Endodermal cell (in vitro differentiated cells): ENCODE results near the gene LEAP2. TPM values are rescaled to one million over a fixed set of nuclear protein-coding genes. Genes with fewer than 3 reads are reported as not detected.
A peak's percentile ranks its signal among the peaks of the same experiment; 100 is the strongest.

Experiments
- DNase-seq: peaks from one replicate; pipeline ENCODE4 v3.0.0-alpha.2; 2017
- H3K27ac ChIP-seq: 2 replicates; pipeline ENCODE4 v1.5.1; 2013; ENCODE audit warnings: mild to moderate bottlenecking, low read depth, low read length, moderate library complexity
- H3K27me3 ChIP-seq: 2 replicates; pipeline ENCODE4 v1.6.1; 2013; ENCODE audit warnings: mild to moderate bottlenecking, low read length, moderate library complexity; ENCODE audit not compliant: insufficient read depth, control insufficient read depth, poor library complexity, severe bottlenecking
- H3K36me3 ChIP-seq: 2 replicates; pipeline ENCODE4 v1.7.0; 2013; ENCODE audit warnings: mild to moderate bottlenecking, low read length, moderate library complexity; ENCODE audit not compliant: control insufficient read depth, insufficient read depth
- H3K4me1 ChIP-seq: one replicate; pipeline ENCODE4 v1.7.0; 2013; ENCODE audit warnings: low read length; ENCODE audit not compliant: control insufficient read depth, insufficient read depth
- H3K4me3 ChIP-seq: 2 replicates; pipeline ENCODE4 v1.5.1; 2013; ENCODE audit warnings: mild to moderate bottlenecking, low read length, moderate library complexity
- H3K9ac ChIP-seq: 2 replicates; pipeline ENCODE4 v1.6.1; 2013; ENCODE audit warnings: mild to moderate bottlenecking, low read length, moderate library complexity; ENCODE audit not compliant: poor library complexity, severe bottlenecking; ENCODE audit errors: extremely low read depth
- H3K9me3 ChIP-seq: 2 replicates; pipeline ENCODE4 v1.6.1; 2013; ENCODE audit warnings: mild to moderate bottlenecking, low read length, moderate library complexity; ENCODE audit not compliant: control insufficient read depth
- H3K27ac Mint-ChIP-seq: 2 replicates; pipeline ENCODE4 v1.8.0; 2020; ENCODE audit warnings: mixed read lengths
- H3K27me3 Mint-ChIP-seq: 2 replicates; pipeline ENCODE4 v1.8.0; 2021; ENCODE audit warnings: mild to moderate bottlenecking, mixed read lengths; ENCODE audit not compliant: insufficient read depth
- H3K36me3 Mint-ChIP-seq: 2 replicates; pipeline ENCODE4 v1.8.0; 2020; ENCODE audit warnings: low read depth, mixed read lengths
- H3K4me1 Mint-ChIP-seq: 2 replicates; pipeline ENCODE4 v1.8.0; 2020; ENCODE audit warnings: mixed read lengths
- H3K4me3 Mint-ChIP-seq: 2 replicates; pipeline ENCODE4 v1.8.0; 2020; ENCODE audit warnings: mild to moderate bottlenecking, moderate library complexity, mixed read lengths
- H3K9me3 Mint-ChIP-seq: 2 replicates; pipeline ENCODE4 v1.8.0; 2020; ENCODE audit warnings: mild to moderate bottlenecking, mixed read lengths
- CTCF ChIP-seq: fragments of 200-600 bp; sonication (generic); conservative IDR thresholded peaks from 2 replicates; pipeline ENCODE4 v1.5.0; 2021; ENCODE audit warnings: antibody characterized with exemption, mild to moderate bottlenecking
- WGBS, 2 experiments: methylation state at CpG; one replicate each; pipeline versions ENCODE4 v1.1.5 to v1.1.7; 2013; ENCODE audit warnings: missing lambda C conversion rate in 2 of 2, mixed read lengths in 1 of 2; ENCODE audit not compliant: insufficient coverage in 1 of 2, insufficient read length in 1 of 2; 5-methylcytosine and 5-hydroxymethylcytosine counted together
- total RNA-seq, 2 donors: library from RNA; stranded (reverse); fragmentation: NEBNext Ultra II Directional in 1 of 2; extraction: Animal tissue kit (Norgen Biotek cat#: 25700) in 1 of 2; gene quantifications; 2 replicates in 1 of 2; 3 replicates in 1 of 2; pipeline ENCODE4 v1.2.1, GENCODE V29; 2021

Gene LEAP2
- total RNA-seq, 2 donors from 2014 or later, result 0.92 to 0.95 TPM

- Mint-ChIP-seq H3K27ac (peak overlapping the region; percentile 18), H3K27me3 (no peaks in the 10 kb centered on the region), H3K4me1 (peaks cover 8% of the 10 kb centered on the region), H3K9me3 (no peaks in the 10 kb centered on the region), H3K4me3 (no peak overlapping the region), H3K36me3 (no peaks in the 10 kb centered on the region)
- no peaks in the 10 kb centered on the region for H3K36me3 ChIP-seq
- H3K4me1 ChIP-seq, result no peaks in the 10 kb centered on the region
- H3K27me3 ChIP-seq, result no peaks in the 10 kb centered on the region
- no peak overlapping the region for H3K27ac ChIP-seq
- no peak overlapping the region for H3K9ac ChIP-seq
- H3K4me3 ChIP-seq, result no peak overlapping the region
- no peaks in the 10 kb centered on the region for H3K9me3 ChIP-seq
- WGBS, 2 experiments, result 81 to 87% methylated on average over 5 to 8 of the region's 8 CpGs
- DNase-seq, result peak; percentile 39
- no peak for TF ChIP-seq CTCF
These were observed 33.8 kb upstream of the LEAP2 start for GRCh38 chr5:132839426-132840301.

- no peaks in the 10 kb centered on the region for H3K4me1 ChIP-seq
- no peak overlapping the region for H3K4me3 ChIP-seq
- no peak overlapping the region for H3K4me3 Mint-ChIP-seq
- no peaks in the 10 kb centered on the region for H3K9me3 ChIP-seq
- H3K4me1 Mint-ChIP-seq, result peaks cover 8% of the 10 kb centered on the region
- H3K27me3 Mint-ChIP-seq, result no peaks in the 10 kb centered on the region
- no peak overlapping the region for H3K27ac ChIP-seq
- no peaks in the 10 kb centered on the region for H3K27me3 ChIP-seq
- H3K9ac ChIP-seq, result no peak overlapping the region
- peak; percentile 23 for DNase-seq
- H3K36me3 ChIP-seq, result no peaks in the 10 kb centered on the region
- TF ChIP-seq CTCF, result no peak
- no peaks in the 10 kb centered on the region for H3K36me3 Mint-ChIP-seq
- no peaks in the 10 kb centered on the region for H3K9me3 Mint-ChIP-seq
- 92 to 100% methylated on average over 1 to 3 of the region's 3 CpGs for WGBS, 2 experiments
- no peak overlapping the region for H3K27ac Mint-ChIP-seq
These were observed 33.2 kb upstream of the LEAP2 start for GRCh38 chr5:132840313-132840712.

GRCh38 chr5:132840896-132841295 is 32.6 kb upstream of the LEAP2 start:
- Histone ChIP-seq H3K9me3 (no peaks in the 10 kb centered on the region), H3K36me3 (no peaks in the 10 kb centered on the region), H3K27me3 (no peaks in the 10 kb centered on the region), H3K27ac (no peak overlapping the region), H3K9ac (no peak overlapping the region), H3K4me1 (no peaks in the 10 kb centered on the region), H3K4me3 (no peak overlapping the region)
- Mint-ChIP-seq H3K27me3 (no peaks in the 10 kb centered on the region), H3K27ac (no peak overlapping the region), H3K9me3 (no peaks in the 10 kb centered on the region), H3K4me3 (no peak overlapping the region), H3K4me1 (peaks cover 8% of the 10 kb centered on the region), H3K36me3 (no peaks in the 10 kb centered on the region)
- TF ChIP-seq CTCF, result no peak
- 83 to 96% methylated on average over 1 of the region's 1 CpG for WGBS, 2 experiments
- peak; percentile 25 for DNase-seq
